ENCODE measurements around the gene LDB2.

- TF ChIP-seq POLR2A (IDR thresholded peaks at IDR 0.05) = no peak
- TF ChIP-seq, protein P1, sequence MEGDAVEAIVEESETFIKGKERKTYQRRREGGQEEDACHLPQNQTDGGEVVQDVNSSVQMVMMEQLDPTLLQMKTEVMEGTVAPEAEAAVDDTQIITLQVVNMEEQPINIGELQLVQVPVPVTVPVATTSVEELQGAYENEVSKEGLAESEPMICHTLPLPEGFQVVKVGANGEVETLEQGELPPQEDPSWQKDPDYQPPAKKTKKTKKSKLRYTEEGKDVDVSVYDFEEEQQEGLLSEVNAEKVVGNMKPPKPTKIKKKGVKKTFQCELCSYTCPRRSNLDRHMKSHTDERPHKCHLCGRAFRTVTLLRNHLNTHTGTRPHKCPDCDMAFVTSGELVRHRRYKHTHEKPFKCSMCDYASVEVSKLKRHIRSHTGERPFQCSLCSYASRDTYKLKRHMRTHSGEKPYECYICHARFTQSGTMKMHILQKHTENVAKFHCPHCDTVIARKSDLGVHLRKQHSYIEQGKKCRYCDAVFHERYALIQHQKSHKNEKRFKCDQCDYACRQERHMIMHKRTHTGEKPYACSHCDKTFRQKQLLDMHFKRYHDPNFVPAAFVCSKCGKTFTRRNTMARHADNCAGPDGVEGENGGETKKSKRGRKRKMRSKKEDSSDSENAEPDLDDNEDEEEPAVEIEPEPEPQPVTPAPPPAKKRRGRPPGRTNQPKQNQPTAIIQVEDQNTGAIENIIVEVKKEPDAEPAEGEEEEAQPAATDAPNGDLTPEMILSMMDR (IDR thresholded peaks at IDR 0.05) = no peak
These were observed 226.7 kb downstream of the LDB2 start for GRCh38 chr4:16671741-16672140.

Measured in uterus (tissue), 2 donors.